Neural cell (in vitro differentiated cells): ENCODE results near the gene ABCB8. TPM values are rescaled to one million over a fixed set of nuclear protein-coding genes. Genes with fewer than 3 reads are reported as not detected.

Experiments
- H2AFZ ChIP-seq: fragments of 200-600, 300-800 bp; sonication (generic), shearing (Covaris generic); 2 replicates; pipeline ENCODE4 v1.6.0; 2014; ENCODE audit warnings: low read depth, mild to moderate bottlenecking, antibody characterized with exemption, low read length, moderate library complexity
- H3F3A ChIP-seq: fragments of 200-600 bp; shearing (Covaris generic); 2 replicates; pipeline ENCODE4 v1.6.1; 2016; ENCODE audit warnings: mild to moderate bottlenecking, moderate library complexity, mixed read lengths, antibody characterized with exemption, low read length; ENCODE audit not compliant: insufficient read depth, poor library complexity, severe bottlenecking
- H3K27ac ChIP-seq: fragments of 200-600, 300-800 bp; sonication (generic), shearing (Covaris generic); 2 replicates; pipeline ENCODE4 v1.5.1; 2014; ENCODE audit warnings: mild to moderate bottlenecking, low read length, moderate library complexity
- H3K27me3 ChIP-seq: fragments of 300-800, 200-600 bp; sonication (generic), shearing (Covaris generic); 2 replicates; pipeline ENCODE4 v1.6.0; 2014; ENCODE audit warnings: mild to moderate bottlenecking, low read depth, low read length, moderate library complexity; ENCODE audit not compliant: insufficient read depth
- H3K36me3 ChIP-seq: fragments of 300-800, 200-600 bp; sonication (generic), shearing (Covaris generic); 2 replicates; pipeline ENCODE4 v1.5.1; 2014; ENCODE audit warnings: mild to moderate bottlenecking, antibody characterized with exemption, low read length, moderate library complexity; ENCODE audit not compliant: insufficient read depth
- H3K4me2 ChIP-seq: fragments of 300-800, 200-600 bp; sonication (generic), shearing (Covaris generic); 2 replicates; pipeline ENCODE4 v1.6.0; 2014; ENCODE audit warnings: mild to moderate bottlenecking, low read length
- H3K4me3 ChIP-seq: fragments of 300-800, 200-600 bp; sonication (generic), shearing (Covaris generic); 2 replicates; pipeline ENCODE4 v1.5.1; 2014; ENCODE audit warnings: mild to moderate bottlenecking, low read length, moderate library complexity
- H3K79me2 ChIP-seq: fragments of 200-600 bp; shearing (Covaris generic); replicated peaks from 2 replicates; pipeline ENCODE4 v1.6.0; 2014; ENCODE audit warnings: mild to moderate bottlenecking, low read length, moderate library complexity; ENCODE audit not compliant: insufficient read depth
- H3K9ac ChIP-seq: fragments of 300-800, 200-600 bp; sonication (generic), shearing (Covaris generic); 2 replicates; pipeline ENCODE4 v1.6.1; 2016; ENCODE audit warnings: mild to moderate bottlenecking, low read length, mixed read lengths
- H3K9me2 ChIP-seq: fragments of 200-600 bp; shearing (Covaris generic); 2 replicates; pipeline ENCODE4 v1.6.1; 2016; ENCODE audit warnings: mild to moderate bottlenecking, low read length, mixed read lengths; ENCODE audit not compliant: insufficient read depth
- H3K9me3 ChIP-seq: fragments of 200-600, 300-800 bp; sonication (generic), shearing (Covaris generic); 2 replicates; pipeline ENCODE4 v1.6.1; 2016; ENCODE audit warnings: mild to moderate bottlenecking, mixed run types, low read length, moderate library complexity, mixed read lengths
- H4K20me1 ChIP-seq: fragments of 200-600 bp; shearing (Covaris generic); 2 replicates; pipeline ENCODE4 v1.6.1; 2016; ENCODE audit warnings: mild to moderate bottlenecking, mixed run types; ENCODE audit not compliant: insufficient read depth
- CTCF ChIP-seq: fragments of 450-650 bp; IDR thresholded peaks from 2 replicates; pipeline ENCODE4 v1.5.1; 2014; ENCODE audit warnings: antibody characterized with exemption, mild to moderate bottlenecking, moderate library complexity; ENCODE audit not compliant: poor library complexity, severe bottlenecking
- EP300 ChIP-seq: fragments of 450-650 bp; conservative IDR thresholded peaks from 2 replicates; pipeline ENCODE4 v1.6.1; 2014; ENCODE audit warnings: antibody characterized with exemption, mild to moderate bottlenecking, moderate library complexity; ENCODE audit not compliant: poor library complexity, severe bottlenecking
- EZH2 ChIP-seq: fragments of 200-600, 300-800 bp; shearing (Covaris generic), sonication (generic); IDR thresholded peaks from 2 replicates; pipeline ENCODE4 v1.6.1; 2014; ENCODE audit warnings: antibody characterized with exemption, low read length, borderline replicate concordance, mild to moderate bottlenecking; ENCODE audit not compliant: insufficient read depth, poor library complexity, severe bottlenecking
- MXI1 ChIP-seq: fragments of 450-650 bp; conservative IDR thresholded peaks from 2 replicates; pipeline ENCODE4 v1.6.1; 2014; ENCODE audit warnings: antibody characterized with exemption, mild to moderate bottlenecking; ENCODE audit not compliant: poor library complexity, severe bottlenecking
- POLR2AphosphoS5 ChIP-seq: IDR thresholded peaks from 2 replicates; pipeline ENCODE4 v1.6.1; 2012
- RAD21 ChIP-seq: fragments of 450-650 bp; conservative IDR thresholded peaks from 2 replicates; pipeline ENCODE4 v1.6.1; 2014; ENCODE audit warnings: antibody characterized with exemption, mild to moderate bottlenecking, moderate library complexity
- REST ChIP-seq: IDR thresholded peaks from 2 replicates; pipeline ENCODE4 v1.6.1; 2012; ENCODE audit warnings: borderline replicate concordance
- SMC3 ChIP-seq: fragments of 450-650 bp; conservative IDR thresholded peaks from 2 replicates; pipeline ENCODE4 v1.6.1; 2014; ENCODE audit warnings: antibody characterized with exemption, mild to moderate bottlenecking, moderate library complexity; ENCODE audit not compliant: poor library complexity
- TAF1 ChIP-seq: IDR thresholded peaks from 2 replicates; pipeline ENCODE4 v1.6.1; 2012; ENCODE audit warnings: low read depth
- polyA plus RNA-seq: library from polyadenylated mRNA; depleted of rRNA; stranded (reverse); fragments of >200 nt; gene quantifications from 2 replicates; pipeline ENCODE4 v1.2.3, GENCODE V29; 2014

Gene ABCB8
- polyA plus RNA-seq, 1 donor from 2014 or later, result 40.5 TPM

GRCh38 chr7:151053096-151053495 is 24.8 kb downstream of the ABCB8 start:
- no peak overlapping the region for H3K9ac ChIP-seq
- no peak overlapping the region for H3K4me2 ChIP-seq
- TF ChIP-seq POLR2AphosphoS5, result no peak
- TF ChIP-seq EP300, result no peak
- TF ChIP-seq EZH2, result no peak
- no peak for TF ChIP-seq MXI1
- TF ChIP-seq CTCF, result no peak
- TF ChIP-seq TAF1, result no peak
- TF ChIP-seq RAD21, result no peak
- TF ChIP-seq REST, result no peak
- TF ChIP-seq SMC3, result no peak
- H4K20me1 ChIP-seq, result no peaks in the 10 kb centered on the region
- H3K36me3 ChIP-seq, result no peaks in the 10 kb centered on the region
- H3K79me2 ChIP-seq, result no peaks in the 10 kb centered on the region
- no peaks in the 10 kb centered on the region for H3K9me3 ChIP-seq
- H3K27me3 ChIP-seq, result peaks cover 23% of the 10 kb centered on the region
- H3F3A ChIP-seq, result no peaks in the 10 kb centered on the region
- H2AFZ ChIP-seq, result no peak overlapping the region
- H3K9me2 ChIP-seq, result no peaks in the 10 kb centered on the region
- no peak overlapping the region for H3K27ac ChIP-seq
- no peak overlapping the region for H3K4me3 ChIP-seq

- no peaks in the 10 kb centered on the region for H4K20me1 ChIP-seq
- H3K27ac ChIP-seq, result no peak overlapping the region
- H3F3A ChIP-seq, result peaks cover 6% of the 10 kb centered on the region
- no peak overlapping the region for H3K9ac ChIP-seq
- H3K9me2 ChIP-seq, result no peaks in the 10 kb centered on the region
- H3K36me3 ChIP-seq, result no peaks in the 10 kb centered on the region
- TF ChIP-seq MXI1, result no peak
- TF ChIP-seq RAD21, result no peak
- TF ChIP-seq POLR2AphosphoS5, result no peak
- TF ChIP-seq TAF1, result no peak
- H3K4me2 ChIP-seq, result no peak overlapping the region
- peaks cover 23% of the 10 kb centered on the region for H3K27me3 ChIP-seq
- no peaks in the 10 kb centered on the region for H3K79me2 ChIP-seq
- H3K9me3 ChIP-seq, result no peaks in the 10 kb centered on the region
- H3K4me3 ChIP-seq, result no peak overlapping the region
- no peak overlapping the region for H2AFZ ChIP-seq
Measured at GRCh38 chr7:151053751-151054150, 25.5 kb downstream of the ABCB8 start.

- peaks cover 16% of the 10 kb centered on the region for H3K27me3 ChIP-seq
- H3F3A ChIP-seq, result peaks cover 6% of the 10 kb centered on the region
- H4K20me1 ChIP-seq, result no peaks in the 10 kb centered on the region
- no peaks in the 10 kb centered on the region for H3K9me2 ChIP-seq
- H3K4me2 ChIP-seq, result peak overlapping the region; percentile 94
- no peaks in the 10 kb centered on the region for H3K79me2 ChIP-seq
- no peak for TF ChIP-seq EP300
- TF ChIP-seq MXI1, result no peak
- no peak for TF ChIP-seq RAD21
- TF ChIP-seq TAF1, result no peak
- TF ChIP-seq POLR2AphosphoS5, result no peak
- no peak for TF ChIP-seq EZH2
- no peak for TF ChIP-seq SMC3
- TF ChIP-seq REST, result no peak
- TF ChIP-seq CTCF, result no peak
- H3K4me3 ChIP-seq, result peak overlapping the region; percentile 92
- no peak overlapping the region for H2AFZ ChIP-seq
- no peaks in the 10 kb centered on the region for H3K36me3 ChIP-seq
- no peaks in the 10 kb centered on the region for H3K9me3 ChIP-seq
- no peak overlapping the region for H3K27ac ChIP-seq
- peak overlapping the region; percentile 78 for H3K9ac ChIP-seq
Measured at GRCh38 chr7:151056283-151056665, 28.0 kb downstream of the ABCB8 start.
